Upper lobe of right lung (tissue), 1 donor: Measurements from ENCODE around the gene INPP5J. TPM values are rescaled to one million over a fixed set of nuclear protein-coding genes. Genes with fewer than 3 reads are reported as not detected.
"Not testable (repeated sequence)": the region's sequence is repeated elsewhere in the genome, so short reads cannot be mapped to it uniquely, and the experiment has no call there.

ENCODE experiments used
- ATAC-seq: fragments of 200-7000 bp; cut with Tn5 transposase; one replicate; pipeline ENCODE4 v1.9.1; 2020; ENCODE audit warnings: mild to moderate bottlenecking, moderate library complexity
- DNase-seq: peaks from one replicate; pipeline ENCODE4 v3.0.0-alpha.2; 2020
- H3K27ac ChIP-seq: fragments of 200-600 bp; one replicate; pipeline ENCODE4 v1.8.0; 2022
- H3K27me3 ChIP-seq: fragments of 200-600 bp; one replicate; pipeline ENCODE4 v1.8.0; 2022; ENCODE audit warnings: mild to moderate bottlenecking
- H3K36me3 ChIP-seq: fragments of 200-600 bp; one replicate; pipeline ENCODE4 v1.8.0; 2022
- H3K4me1 ChIP-seq: fragments of 200-600 bp; one replicate; pipeline ENCODE4 v1.8.0; 2022
- H3K4me3 ChIP-seq: fragments of 200-600 bp; one replicate; pipeline ENCODE4 v1.8.0; 2022; ENCODE audit warnings: mild to moderate bottlenecking
- H3K9me3 ChIP-seq: fragments of 200-600 bp; one replicate; pipeline ENCODE4 v1.8.0; 2022
- CTCF ChIP-seq: fragments of 200-600 bp; IDR thresholded peaks from one replicate; pipeline ENCODE4 v1.8.0; 2022; ENCODE audit warnings: antibody characterized with exemption
- intact Hi-C: fragments of 100-400 bp; cut with DNase I; formaldehyde crosslinking; loops from one replicate; pipeline ENCODE4 v1.11.0; 2022
- total RNA-seq: library from RNA; stranded (reverse); fragmentation: NEBNext Ultra II Directional; extraction: Animal tissue kit (Norgen Biotek cat#: 25700); gene quantifications from one replicate; pipeline ENCODE4 v1.2.1, GENCODE V29; 2021
- donor health status: DM: no; HTN: yes; CAD: no; lungs with severe emphysema.

Gene INPP5J
- total RNA-seq, 1 donor from 2014 or later, result 4.5 TPM

GRCh38 chr22:31160328-31160978 is 37.7 kb downstream of the INPP5J start:
- Histone ChIP-seq H3K4me3 (peak overlapping the region; percentile 84), H3K27ac (peak overlapping the region; percentile 92), H3K9me3 (no peaks in the 10 kb centered on the region), H3K27me3 (no peaks in the 10 kb centered on the region), H3K36me3 (peaks cover 24% of the 10 kb centered on the region), H3K4me1 (peaks cover 28% of the 10 kb centered on the region)
- ATAC-seq, result peak; percentile 64
- no peak for TF ChIP-seq CTCF
- DNase-seq, result no peak
- intact Hi-C loops, result no loop called here

- no peak for DNase-seq
- Histone ChIP-seq H3K27ac (peak overlapping the region; percentile 92), H3K4me3 (peak overlapping the region; percentile 84), H3K36me3 (peaks cover 33% of the 10 kb centered on the region), H3K9me3 (no peaks in the 10 kb centered on the region), H3K4me1 (peaks cover 24% of the 10 kb centered on the region), H3K27me3 (no peaks in the 10 kb centered on the region)
- ATAC-seq, result no peak
- no peak for TF ChIP-seq CTCF
- intact Hi-C loops, result no loop called here
Measured at GRCh38 chr22:31161386-31161785, 38.6 kb downstream of the INPP5J start.

GRCh38 chr22:31162015-31162765 is 39.4 kb downstream of the INPP5J start:
- H3K9me3 ChIP-seq, result no peaks in the 10 kb centered on the region
- no peak for ATAC-seq
- DNase-seq, result peak; percentile 13
- H3K27me3 ChIP-seq, result no peaks in the 10 kb centered on the region
- peaks cover 24% of the 10 kb centered on the region for H3K4me1 ChIP-seq
- peak overlapping the region; percentile 84 for H3K4me3 ChIP-seq
- H3K36me3 ChIP-seq, result peaks cover 37% of the 10 kb centered on the region
- intact Hi-C loops, result no loop called here
- H3K27ac ChIP-seq, result no peak overlapping the region
- peak; percentile 23 for TF ChIP-seq CTCF

- DNase-seq, result no peak
- Histone ChIP-seq H3K9me3 (no peaks in the 10 kb centered on the region), H3K4me3 (no peak overlapping the region), H3K27me3 (no peaks in the 10 kb centered on the region), H3K36me3 (peaks cover 8% of the 10 kb centered on the region), H3K27ac (no peak overlapping the region), H3K4me1 (peaks cover 33% of the 10 kb centered on the region)
- intact Hi-C loops, result no loop called here
- no peak for ATAC-seq
- TF ChIP-seq CTCF, result no peak
Measured at GRCh38 chr22:31170971-31171370, 48.2 kb downstream of the INPP5J start.

GRCh38 chr22:31171734-31172133 is 49.0 kb downstream of the INPP5J start:
- H3K9me3 ChIP-seq, DNase-seq, H3K4me3 ChIP-seq, intact Hi-C loops, H3K27me3 ChIP-seq, ATAC-seq, H3K27ac ChIP-seq, H3K36me3 ChIP-seq: not testable (repeated sequence)
- peaks cover 33% of the 10 kb centered on the region for H3K4me1 ChIP-seq

- Histone ChIP-seq H3K4me1 (peaks cover 27% of the 10 kb centered on the region), H3K9me3 (no peaks in the 10 kb centered on the region), H3K27me3 (no peaks in the 10 kb centered on the region), H3K36me3 (peaks cover 20% of the 10 kb centered on the region), H3K4me3 (no peak overlapping the region), H3K27ac (no peak overlapping the region)
- no peak for TF ChIP-seq CTCF
- ATAC-seq, result no peak
- no peak for DNase-seq
- intact Hi-C loops, result no loop called here
Measured at GRCh38 chr22:31173386-31174145, 50.8 kb downstream of the INPP5J start.
